NCI-H1092 treated with DMSO at 0.1 percent for 48 hours (cell line): Measurements from ENCODE around the gene VEGFA.

Experiments
- DNase-seq: peaks from one replicate; lab custom pipeline; 2025; lab: John Stamatoyannopoulos, UW

VEGFA gene

DNA sequence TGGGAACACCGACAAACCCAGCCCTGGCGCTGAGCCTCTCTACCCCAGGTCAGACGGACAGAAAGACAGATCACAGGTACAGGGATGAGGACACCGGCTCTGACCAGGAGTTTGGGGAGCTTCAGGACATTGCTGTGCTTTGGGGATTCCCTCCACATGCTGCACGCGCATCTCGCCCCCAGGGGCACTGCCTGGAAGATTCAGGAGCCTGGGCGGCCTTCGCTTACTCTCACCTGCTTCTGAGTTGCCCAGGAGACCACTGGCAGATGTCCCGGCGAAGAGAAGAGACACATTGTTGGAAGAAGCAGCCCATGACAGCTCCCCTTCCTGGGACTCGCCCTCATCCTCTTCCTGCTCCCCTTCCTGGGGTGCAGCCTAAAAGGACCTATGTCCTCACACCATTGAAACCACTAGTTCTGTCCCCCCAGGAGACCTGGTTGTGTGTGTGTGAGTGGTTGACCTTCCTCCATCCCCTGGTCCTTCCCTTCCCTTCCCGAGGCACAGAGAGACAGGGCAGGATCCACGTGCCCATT lies 15.3 kb downstream of the VEGFA start:
- DNase-seq: no peak

DNA sequence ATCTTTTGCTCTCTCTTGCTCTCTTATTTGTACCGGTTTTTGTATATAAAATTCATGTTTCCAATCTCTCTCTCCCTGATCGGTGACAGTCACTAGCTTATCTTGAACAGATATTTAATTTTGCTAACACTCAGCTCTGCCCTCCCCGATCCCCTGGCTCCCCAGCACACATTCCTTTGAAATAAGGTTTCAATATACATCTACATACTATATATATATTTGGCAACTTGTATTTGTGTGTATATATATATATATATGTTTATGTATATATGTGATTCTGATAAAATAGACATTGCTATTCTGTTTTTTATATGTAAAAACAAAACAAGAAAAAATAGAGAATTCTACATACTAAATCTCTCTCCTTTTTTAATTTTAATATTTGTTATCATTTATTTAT lies 15.9 kb downstream of the VEGFA start:
- no peak for DNase-seq

DNA sequence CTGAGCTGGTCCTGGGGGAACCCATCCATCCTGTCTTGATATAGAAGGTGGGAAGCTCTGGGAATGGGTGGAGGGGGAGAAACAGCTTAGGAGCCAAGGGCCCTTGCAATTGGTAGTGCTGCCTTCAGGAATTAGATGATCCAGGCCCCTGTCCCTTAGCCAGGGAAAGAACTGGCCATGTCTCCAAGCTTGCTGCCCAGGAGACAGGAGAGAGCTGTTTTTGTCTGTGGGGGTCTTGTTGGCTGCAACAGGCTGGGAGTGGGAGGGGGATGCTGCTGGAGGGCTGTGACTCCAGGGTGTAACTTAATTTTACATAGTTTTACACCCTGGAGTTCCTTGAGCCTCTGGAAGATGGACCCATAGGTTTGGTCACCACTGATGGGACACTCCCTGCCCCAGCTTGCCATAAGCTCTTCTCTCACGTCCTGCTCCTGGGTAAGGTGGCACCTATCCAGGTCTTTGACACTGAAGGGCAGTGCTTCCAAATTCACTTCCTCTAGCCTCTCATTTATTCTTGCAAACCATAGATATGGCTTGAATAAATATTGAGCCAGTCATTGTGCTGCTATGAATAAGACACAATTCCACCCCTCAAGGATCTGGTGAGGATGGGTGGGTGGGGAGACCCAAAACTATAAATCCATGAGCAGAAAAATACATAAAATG lies 16.8 kb downstream of the VEGFA start:
- no peak for DNase-seq

DNA sequence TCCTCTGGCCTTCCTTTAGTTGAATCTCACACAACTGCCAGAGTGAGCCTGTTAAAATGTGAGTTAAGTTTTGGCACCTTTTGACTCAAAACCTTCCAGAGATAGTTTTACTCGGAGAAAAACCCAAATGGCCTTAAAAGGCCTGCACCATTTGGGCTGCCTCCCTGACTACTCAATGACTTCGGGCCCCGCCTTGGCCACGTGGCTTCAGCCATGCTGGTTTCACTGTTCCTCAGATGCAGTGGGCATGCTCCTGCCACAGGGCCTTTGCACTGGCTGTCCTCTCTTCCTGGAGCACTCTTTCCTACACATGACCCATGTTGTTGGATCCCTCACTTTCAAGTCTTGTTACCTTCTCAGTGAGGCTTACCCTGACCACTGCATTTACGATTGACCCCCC lies 18.3 kb downstream of the VEGFA start:
- DNase-seq: no peak

- no peak for DNase-seq
Observed at GRCh38 chr6:43789447-43789846, 19.4 kb downstream of the VEGFA start.

GRCh38 chr6:43790031-43790430 lies 20.0 kb downstream of the VEGFA start:
- no peak for DNase-seq

DNA sequence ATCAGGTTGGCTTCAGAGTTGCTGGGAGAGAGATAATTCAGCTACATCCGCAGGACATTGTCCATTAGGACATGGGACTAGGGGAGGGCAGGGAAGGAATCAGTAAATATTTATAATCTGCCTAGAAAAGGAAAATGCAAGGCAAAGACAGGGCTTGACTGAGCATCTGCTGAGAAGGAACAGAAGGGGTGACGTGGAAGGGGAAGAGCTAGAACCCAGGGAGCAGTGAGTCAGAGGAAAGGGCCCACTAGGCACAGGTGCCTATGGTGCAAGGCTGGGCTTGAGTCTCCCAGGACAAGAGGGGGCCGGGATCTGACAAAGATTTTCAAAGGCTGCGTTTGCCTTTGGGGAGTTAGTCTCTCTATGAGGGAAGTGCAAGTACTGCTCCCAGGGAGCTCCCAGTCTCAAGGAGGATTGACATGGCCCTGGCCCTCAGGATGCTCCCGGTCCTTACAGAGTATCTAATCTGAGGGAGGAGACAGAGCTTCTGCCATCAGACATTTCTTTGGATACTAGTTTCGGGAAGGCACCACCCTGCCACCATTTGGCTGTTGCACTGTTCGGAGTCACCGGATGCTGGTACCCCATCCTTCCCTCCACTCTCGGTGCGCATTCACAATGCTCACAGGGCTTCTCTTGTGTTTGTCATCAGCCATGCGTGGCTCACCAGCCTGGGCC lies 21.9 kb downstream of the VEGFA start:
- no peak for DNase-seq

- no peak for DNase-seq
Observed at GRCh38 chr6:43793154-43793874, 23.3 kb downstream of the VEGFA start.

DNA sequence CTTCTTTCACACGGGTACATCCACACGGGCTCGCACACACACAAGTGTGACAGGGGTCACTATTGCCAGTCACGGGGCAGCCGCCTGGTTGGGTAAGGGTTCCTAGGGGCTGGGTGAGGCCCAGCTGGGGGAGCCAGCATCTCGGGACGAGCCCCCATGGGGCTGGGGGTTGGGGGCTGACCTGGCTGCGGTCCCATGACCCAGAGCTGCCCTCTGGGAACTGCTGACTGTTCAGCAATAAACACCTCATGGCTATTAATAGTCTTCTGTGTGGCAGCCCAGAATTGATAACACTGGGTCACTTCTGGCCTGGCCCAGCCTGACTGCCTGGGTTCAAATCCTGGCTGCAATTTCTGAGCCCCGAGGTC lies 23.8 kb downstream of the VEGFA start:
- no peak for DNase-seq

DNA sequence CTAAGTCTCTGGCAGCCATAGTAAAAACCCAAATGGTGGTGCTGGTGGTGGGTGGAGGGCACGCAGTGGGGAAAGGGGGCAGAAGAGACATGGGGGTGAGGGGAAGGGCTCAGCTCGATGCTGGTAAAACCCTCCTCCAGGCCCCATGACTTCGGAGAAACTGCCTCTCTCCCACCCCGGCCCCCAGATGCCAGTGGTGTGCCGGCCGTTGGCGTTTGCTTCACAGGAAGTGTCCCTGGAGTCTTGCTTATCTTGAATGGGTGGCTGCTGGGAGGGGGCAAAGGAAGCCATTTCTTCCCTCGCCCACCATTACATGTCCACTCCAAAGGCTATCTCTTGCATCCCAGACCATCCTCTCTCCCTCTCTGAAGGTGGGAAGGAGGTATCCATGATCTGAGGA lies 25.4 kb downstream of the VEGFA start:
- no peak for DNase-seq

DNA sequence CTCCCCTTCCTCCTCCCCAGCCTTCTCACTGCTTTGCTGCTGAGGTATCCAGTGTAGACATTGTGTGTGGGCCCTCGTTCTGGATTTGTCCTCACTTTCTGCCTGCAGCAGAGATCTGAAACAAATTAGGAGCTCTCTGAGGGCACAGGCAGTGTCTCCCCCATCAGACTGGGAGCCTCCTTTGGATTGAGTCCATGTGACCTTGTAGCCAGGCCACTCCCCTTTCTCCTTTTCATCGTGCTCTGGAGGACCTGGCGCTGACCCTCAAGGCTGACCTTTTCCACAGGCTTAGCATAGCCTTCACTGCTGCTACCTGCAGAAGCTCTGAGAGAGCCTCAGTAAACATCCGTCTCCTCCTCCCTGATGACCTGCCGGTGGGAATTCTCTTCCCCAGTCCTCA lies 26.2 kb downstream of the VEGFA start:
- DNase-seq: no peak

DNA sequence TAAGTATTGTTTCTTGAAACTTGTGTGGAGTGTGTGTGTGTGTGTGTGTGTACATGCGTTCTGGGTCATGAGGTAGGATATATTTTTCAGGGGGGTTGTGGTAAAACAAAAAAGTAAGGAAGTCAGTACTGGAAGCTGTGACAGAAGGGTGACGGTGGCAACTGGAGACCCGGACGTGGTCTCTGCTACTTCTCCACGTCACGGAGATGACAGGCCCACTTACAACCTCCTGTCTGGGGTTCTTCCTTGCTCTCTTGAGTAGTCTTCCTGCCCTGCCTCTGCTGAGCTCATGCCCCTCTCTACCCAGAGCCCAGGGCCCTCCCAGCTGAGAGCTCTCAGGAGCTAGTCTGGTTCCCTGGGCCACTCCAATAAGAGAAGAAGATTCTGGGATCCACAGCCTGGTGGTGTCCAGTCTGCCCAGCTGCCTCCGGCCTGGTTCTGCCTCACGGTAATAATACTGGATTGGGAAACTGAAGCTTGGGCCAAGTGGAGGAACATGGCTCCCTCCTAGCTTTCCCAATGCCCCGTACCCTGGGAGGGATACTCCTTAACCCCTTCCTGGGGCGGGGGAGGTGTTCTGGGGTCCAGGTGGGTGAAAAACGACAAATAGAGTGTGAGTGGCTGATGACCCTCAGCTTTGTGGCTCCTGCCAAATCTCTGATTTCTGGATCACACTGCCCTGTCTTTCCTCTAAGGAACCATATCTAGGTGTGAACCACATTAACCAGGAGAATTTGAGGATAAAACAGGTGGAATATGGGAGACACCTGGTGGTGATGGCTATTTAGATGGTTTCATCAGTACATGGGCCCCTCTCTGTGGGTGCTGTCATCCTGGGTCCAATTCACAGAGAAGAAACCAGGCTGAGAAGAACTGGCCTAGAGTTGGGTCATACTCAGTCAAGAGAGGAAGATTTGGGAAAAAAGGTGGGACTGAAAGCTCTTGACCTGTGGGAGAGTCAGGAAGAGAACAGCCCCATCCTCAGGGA lies 27.2 kb downstream of the VEGFA start:
- DNase-seq: no peak

GRCh38 chr6:43797919-43798318 lies 27.9 kb downstream of the VEGFA start:
- no peak for DNase-seq

GRCh38 chr6:43798688-43799444 lies 28.9 kb downstream of the VEGFA start:
- no peak for DNase-seq

GRCh38 chr6:43799551-43800297 lies 29.7 kb downstream of the VEGFA start:
- no peak for DNase-seq

DNA sequence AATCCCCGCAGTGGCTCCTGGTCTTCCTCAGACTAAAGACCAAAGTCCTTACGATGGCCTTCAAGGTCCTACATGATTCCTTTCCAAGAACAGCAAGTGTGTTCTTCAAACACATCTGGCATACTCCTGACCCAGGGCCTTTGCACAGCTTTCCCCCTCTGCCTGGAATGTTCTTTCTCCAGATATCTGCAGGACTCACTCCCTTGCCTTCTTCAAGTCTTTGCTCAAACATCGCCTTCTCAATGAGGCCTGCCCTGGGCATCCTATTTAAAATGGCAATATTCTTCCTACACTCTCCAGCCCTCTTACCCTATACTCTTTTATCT lies 30.2 kb downstream of the VEGFA start:
- no peak for DNase-seq

- no peak for DNase-seq
Observed at GRCh38 chr6:43800746-43801494, 30.9 kb downstream of the VEGFA start.

GRCh38 chr6:43801495-43802181 lies 31.6 kb downstream of the VEGFA start:
- no peak for DNase-seq
